SKM-1 (cell line): ENCODE data around the gene PTK6.
"Not testable (repeated sequence)": the region's sequence is repeated elsewhere in the genome, so short reads cannot be mapped to it uniquely, and the experiment has no call there.

Experiments
- DNase-seq: peaks from one replicate; lab custom pipeline; 2025; ENCODE audit not compliant: unreplicated experiment; lab: John Stamatoyannopoulos, UW

Gene PTK6

GRCh38 chr20:63482021-63482587, 55.1 kb downstream of the PTK6 start:
- no peak for DNase-seq

DNA sequence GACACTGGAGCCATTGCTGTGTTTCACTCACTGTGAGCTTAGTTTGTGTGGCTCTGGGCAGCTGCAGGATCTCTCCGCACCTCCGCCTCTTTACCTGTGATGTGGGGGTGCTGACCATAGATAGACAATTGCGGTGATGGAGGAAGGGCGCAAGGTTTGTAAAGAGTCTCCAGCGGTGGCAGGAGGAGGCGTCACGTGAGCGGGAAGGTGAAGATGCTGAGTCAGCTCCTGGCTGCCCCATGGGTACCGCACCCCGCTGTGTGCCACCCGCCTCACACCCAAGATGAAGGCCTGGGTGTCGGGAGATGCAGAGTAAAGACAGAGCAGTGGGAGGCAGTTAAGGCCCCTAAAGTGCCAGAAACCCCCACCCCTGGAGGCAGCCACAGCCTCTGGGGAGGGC, 55.7 kb downstream of the PTK6 start:
- no peak for DNase-seq

DNA sequence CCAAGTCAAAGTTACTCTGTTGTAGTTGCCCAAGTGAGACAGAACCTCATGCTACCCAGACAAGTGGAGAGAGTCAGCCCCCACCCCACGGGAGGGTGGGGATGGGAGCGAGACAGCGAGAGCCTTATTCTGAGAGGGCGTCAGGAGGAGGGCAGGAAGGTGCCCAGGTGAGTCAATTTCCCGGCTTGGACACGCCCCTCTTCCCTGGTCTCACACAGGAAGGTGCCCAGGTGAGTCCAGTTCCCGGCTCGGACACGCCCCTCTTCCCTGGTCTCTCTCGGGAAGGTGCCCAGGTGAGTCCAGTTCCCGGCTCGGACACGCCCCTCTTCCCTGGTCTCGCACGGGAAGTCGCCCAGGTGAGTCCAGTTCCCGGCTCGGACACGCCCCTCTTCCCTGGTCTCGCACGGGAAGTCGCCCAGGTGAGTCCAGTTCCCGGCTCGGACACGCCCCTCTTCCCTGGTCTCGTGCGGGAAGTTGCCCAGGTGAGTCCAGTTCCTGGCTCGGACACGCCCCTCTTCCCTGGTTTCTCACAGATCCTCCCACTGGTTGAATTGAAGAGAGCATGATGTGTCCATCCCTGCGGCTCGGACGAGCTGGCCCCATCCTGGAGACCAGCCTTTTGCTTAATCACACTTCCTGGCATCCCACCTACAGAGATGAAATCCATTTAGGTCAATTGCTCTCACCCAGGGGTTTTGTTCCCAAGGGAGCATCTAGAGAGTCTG, 57.3 kb downstream of the PTK6 start:
- not testable (repeated sequence) for DNase-seq

- no peak for DNase-seq
Measured at GRCh38 chr20:63478346-63479302, 58.6 kb downstream of the PTK6 start.
